Measurements from ENCODE around the gene SUB1.

Gene SUB1

GRCh38 chr5:32585446-32586275, at the start of gene SUB1 (continued):
- TF ChIP-seq ZNF843 (tag by site-specific recombination; IDR thresholded peaks at IDR 0.05) (0 out of 2 replicates have a peak, but pooled peaks have one; percentile 13), YY2 (tag by site-specific recombination; IDR thresholded peaks at IDR 0.05) (peak; percentile 79), CTCF (tag by site-specific recombination; IDR thresholded peaks at IDR 0.05) (peak; percentile 79), ZNF549 (tag by site-specific recombination; IDR thresholded peaks at IDR 0.05) (no peak), ZNF341 (tag by site-specific recombination; IDR thresholded peaks at IDR 0.05; ENCODE audit: low read depth) (peak; percentile 99), ZBTB48 (tag by site-specific recombination; IDR thresholded peaks at IDR 0.05) (0 out of 2 replicates have a peak, but pooled peaks have one; percentile 12), KLF16 (tag by site-specific recombination; IDR thresholded peaks at IDR 0.05) (peak; percentile 53; the same call in 1 of the 2 replicates), REPIN1 (tag by site-specific recombination; IDR thresholded peaks at IDR 0.05; ENCODE audit: low read depth) (peak; percentile 60; the same call in 1 of the 2 replicates), ZSCAN5A (tag by site-specific recombination; IDR thresholded peaks at IDR 0.05) (no peak), ZFP37 (tag by site-specific recombination; IDR thresholded peaks at IDR 0.05) (0 out of 2 replicates have a peak, but pooled peaks have one; percentile 29), ZNF24 (tag by site-specific recombination; IDR thresholded peaks at IDR 0.05) (0 out of 2 replicates have a peak, but pooled peaks have one; percentile 13), HOXD13 (CRISPR knock-in tag; IDR thresholded peaks at IDR 0.05; ENCODE audit: borderline replicate concordance) (no peak), ZNF398 (tag by site-specific recombination; IDR thresholded peaks at IDR 0.05) (peak; percentile 82), ZNF692 (tag by site-specific recombination; IDR thresholded peaks at IDR 0.05) (peak; percentile 77), OSR2 (tag by site-specific recombination; IDR thresholded peaks at IDR 0.05) (no peak), ZNF114 (tag by site-specific recombination; IDR thresholded peaks at IDR 0.05) (no peak), ZNF112 (tag by site-specific recombination; IDR thresholded peaks at IDR 0.05) (no peak), KLF17 (tag by site-specific recombination; IDR thresholded peaks at IDR 0.05) (0 out of 2 replicates have a peak, but pooled peaks have one; percentile 12), GLI2 (tag by site-specific recombination; IDR thresholded peaks at IDR 0.05; ENCODE audit: borderline replicate concordance, low read depth) (no peak), GLI4 (tag by site-specific recombination; IDR thresholded peaks at IDR 0.05) (0 out of 2 replicates have a peak, but pooled peaks have one; percentile 61), ZFHX2 (tag by site-specific recombination; conservative IDR thresholded peaks at IDR 0.05) (peak; percentile 93), ZNF544 (tag by site-specific recombination; IDR thresholded peaks at IDR 0.05) (no peak), EGR2 (tag by site-specific recombination; IDR thresholded peaks at IDR 0.05; ENCODE audit: low read depth) (peak; percentile 91), TRIM28 (IDR thresholded peaks at IDR 0.05; ENCODE audit: borderline replicate concordance, low read length) (no peak), GLIS2 (tag by site-specific recombination; IDR thresholded peaks at IDR 0.05) (peak; percentile 69), IKZF3 (tag by site-specific recombination; IDR thresholded peaks at IDR 0.05) (0 out of 2 replicates have a peak, but pooled peaks have one; percentile 24), SCRT2 (tag by site-specific recombination; IDR thresholded peaks at IDR 0.05) (no peak), ZNF660 (tag by site-specific recombination; IDR thresholded peaks at IDR 0.05) (peak; percentile 19), ZBTB10 (tag by site-specific recombination; IDR thresholded peaks at IDR 0.05) (no peak), ZNF2 (tag by site-specific recombination; IDR thresholded peaks at IDR 0.05) (0 out of 2 replicates have a peak, but pooled peaks have one; percentile 2)
